Left forelimb (tissue), 1 donor: ENCODE measurements around the gene TBC1D2.
A peak's percentile ranks its signal among the peaks of the same experiment; 100 is the strongest.
"Not testable (repeated sequence)": the region's sequence is repeated elsewhere in the genome, so short reads cannot be mapped to it uniquely, and the experiment has no call there.

Experiments used
- DNase-seq: peaks from one replicate; pipeline ENCODE4 v3.0.0-alpha.2; 2018; ENCODE audit warnings: low spot score

Gene TBC1D2

GRCh38 chr9:98270284-98270683 lies 14.8 kb upstream of the TBC1D2 start:
- not testable (repeated sequence) for DNase-seq

- DNase-seq, result not testable (repeated sequence)
These were observed 14.2 kb upstream of the TBC1D2 start for GRCh38 chr9:98269652-98270051.

- DNase-seq, result not testable (repeated sequence)
These were observed 12.1 kb upstream of the TBC1D2 start for GRCh38 chr9:98267556-98267955.

- no peak for DNase-seq
These were observed 9.1 kb upstream of the TBC1D2 start for GRCh38 chr9:98264516-98264915.

- peak; percentile 77 for DNase-seq
These were observed 8.3 kb upstream of the TBC1D2 start for GRCh38 chr9:98263482-98264357.

GRCh38 chr9:98263080-98263479 lies 7.6 kb upstream of the TBC1D2 start:
- no peak for DNase-seq

DNA sequence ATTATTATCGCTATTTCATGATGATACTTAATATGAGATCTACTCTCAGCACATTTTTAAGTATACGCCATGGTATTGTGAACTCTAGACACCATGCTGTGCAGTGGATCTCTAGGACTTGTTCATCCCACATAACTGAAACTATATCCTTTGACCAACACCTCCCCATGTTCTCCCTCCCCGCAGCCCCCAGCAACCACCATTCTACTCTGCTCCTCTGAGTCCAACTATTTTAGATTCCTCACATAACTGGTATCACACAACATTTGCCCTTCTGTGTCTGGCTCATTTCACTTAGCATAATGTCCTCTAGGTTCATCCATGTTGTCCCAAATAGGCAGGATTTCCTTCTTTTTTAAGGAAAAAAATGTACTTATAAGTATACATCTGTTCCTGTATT lies 6.6 kb upstream of the TBC1D2 start:
- DNase-seq, result no peak

- DNase-seq, result no peak
These were observed 5.2 kb upstream of the TBC1D2 start for GRCh38 chr9:98260635-98261034.

DNA sequence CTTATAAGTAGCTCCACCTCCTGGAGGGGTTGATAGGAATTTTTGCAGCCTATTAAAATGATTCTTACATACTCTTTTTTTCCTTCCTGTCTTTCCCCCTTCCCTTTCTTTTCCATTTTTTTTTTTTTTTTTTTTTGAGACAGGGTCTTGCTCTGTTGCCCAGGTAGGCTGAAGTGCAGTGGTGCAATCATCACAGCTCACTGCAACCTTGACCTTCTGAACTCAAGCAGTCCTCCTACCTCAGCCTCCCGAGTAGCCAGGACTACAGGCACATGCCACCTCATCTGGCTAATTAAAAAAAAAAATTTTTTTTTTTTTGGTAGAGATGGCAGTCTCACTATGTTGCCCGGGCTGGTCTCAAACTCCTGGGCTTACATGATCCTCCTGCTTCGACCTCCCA lies 4.3 kb upstream of the TBC1D2 start:
- DNase-seq, result no peak

DNA sequence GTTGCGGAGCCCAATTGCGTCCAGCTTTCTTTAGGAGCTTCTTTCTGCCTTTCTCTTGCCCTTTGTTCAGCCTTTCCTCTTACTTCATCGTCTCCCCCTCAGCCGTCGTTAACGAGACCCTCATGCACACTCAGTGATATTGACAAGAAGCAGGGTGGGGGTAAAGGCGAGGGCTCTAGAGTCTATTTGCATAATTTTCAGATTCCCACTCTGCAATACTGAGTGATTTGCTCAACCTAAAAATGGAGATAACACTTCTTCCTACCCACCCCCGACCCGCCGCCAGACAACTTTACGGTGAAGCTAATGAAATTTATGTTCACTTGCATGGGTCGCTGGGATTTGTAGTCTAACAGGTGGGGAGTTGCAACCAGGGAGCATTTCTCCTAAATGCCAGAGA lies 1.3 kb upstream of the TBC1D2 start:
- no peak for DNase-seq

DNA sequence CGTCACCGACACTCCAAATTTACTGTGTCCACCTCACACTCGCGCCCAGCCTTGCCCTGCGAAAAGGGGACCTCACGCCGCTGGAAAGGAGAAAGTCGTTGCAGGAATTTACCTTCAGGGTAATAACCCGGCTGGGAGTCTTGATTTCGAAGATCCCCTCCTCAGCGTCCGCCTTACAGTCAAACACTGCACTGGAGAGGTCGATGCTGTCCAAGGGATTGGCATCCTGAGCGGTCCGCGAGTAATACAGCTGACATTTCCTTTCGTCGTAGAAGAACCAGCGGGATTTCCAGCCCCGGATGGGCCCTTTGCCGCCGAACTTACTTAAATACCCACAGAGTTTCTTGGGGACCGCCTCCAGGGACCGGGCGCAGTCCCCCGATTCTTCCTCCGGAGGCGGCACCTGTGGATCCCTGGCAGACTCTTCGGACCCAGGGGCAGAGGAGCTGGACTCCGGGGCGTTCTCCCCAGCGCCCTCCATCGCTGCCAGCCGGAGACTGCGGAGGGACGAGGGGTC lies 330 bp downstream of the TBC1D2 start:
- DNase-seq, result no peak

DNA sequence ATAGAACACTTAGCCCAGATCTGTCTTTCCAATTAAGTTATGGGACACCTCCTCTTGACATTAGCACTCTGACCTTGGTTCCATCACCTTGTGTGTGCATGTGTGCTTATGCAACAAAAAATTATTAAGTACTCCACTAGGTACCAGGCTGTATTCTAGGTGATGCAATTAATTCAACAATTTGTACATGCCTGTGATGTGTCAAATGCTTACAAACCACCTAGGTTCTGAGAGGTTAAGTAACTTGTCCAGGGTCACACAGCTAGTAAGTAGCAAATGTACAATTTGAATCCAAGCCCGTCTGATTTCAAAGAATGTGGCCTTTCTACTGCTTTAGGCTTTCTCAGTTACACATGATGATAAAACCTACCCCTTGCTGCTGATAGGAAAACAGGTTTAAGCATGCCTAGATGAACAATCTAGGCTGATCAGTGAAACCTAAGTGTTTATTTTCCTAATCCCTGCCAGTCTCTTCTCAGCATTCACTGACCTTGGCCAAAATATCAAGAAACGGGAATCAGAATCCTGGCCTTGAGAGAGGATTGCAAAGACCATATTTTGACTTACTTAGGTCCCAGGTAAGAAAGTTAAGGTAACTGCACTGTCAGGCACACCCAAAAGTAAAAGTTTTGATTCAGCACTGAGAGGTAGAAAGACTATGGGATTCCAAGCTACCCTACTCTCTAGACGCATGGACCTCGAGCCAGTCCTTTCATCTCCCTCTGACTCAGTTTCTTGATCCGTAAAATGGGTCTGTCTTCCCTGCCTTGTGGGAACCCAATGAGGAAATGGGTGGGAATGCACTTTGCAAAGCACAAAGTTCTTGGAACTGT lies 1.0 kb downstream of the TBC1D2 start:
- DNase-seq, result no peak

DNA sequence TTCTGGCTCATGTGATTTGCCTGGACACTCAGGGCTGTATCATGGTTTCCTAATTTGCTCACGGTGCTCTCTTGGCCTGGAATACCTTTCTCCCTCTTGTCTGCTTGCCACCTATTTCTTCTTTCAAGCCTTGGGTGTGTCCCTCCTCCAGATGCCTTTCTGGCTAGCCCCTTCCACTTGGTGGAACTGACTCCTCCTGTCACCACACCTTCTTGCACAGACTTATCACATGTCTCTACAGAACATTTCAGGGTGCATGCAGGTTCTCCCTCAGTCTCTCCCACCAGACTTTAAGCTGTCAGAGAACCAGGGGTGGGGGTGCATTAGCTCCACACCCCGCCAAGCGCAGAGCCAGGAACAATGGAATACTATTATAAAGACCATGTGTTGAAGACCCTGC lies 1.9 kb downstream of the TBC1D2 start:
- DNase-seq, result no peak

- no peak for DNase-seq
These were observed 3.9 kb downstream of the TBC1D2 start for GRCh38 chr9:98251551-98251950.

GRCh38 chr9:98249771-98250170 lies 5.7 kb downstream of the TBC1D2 start:
- no peak for DNase-seq

DNA sequence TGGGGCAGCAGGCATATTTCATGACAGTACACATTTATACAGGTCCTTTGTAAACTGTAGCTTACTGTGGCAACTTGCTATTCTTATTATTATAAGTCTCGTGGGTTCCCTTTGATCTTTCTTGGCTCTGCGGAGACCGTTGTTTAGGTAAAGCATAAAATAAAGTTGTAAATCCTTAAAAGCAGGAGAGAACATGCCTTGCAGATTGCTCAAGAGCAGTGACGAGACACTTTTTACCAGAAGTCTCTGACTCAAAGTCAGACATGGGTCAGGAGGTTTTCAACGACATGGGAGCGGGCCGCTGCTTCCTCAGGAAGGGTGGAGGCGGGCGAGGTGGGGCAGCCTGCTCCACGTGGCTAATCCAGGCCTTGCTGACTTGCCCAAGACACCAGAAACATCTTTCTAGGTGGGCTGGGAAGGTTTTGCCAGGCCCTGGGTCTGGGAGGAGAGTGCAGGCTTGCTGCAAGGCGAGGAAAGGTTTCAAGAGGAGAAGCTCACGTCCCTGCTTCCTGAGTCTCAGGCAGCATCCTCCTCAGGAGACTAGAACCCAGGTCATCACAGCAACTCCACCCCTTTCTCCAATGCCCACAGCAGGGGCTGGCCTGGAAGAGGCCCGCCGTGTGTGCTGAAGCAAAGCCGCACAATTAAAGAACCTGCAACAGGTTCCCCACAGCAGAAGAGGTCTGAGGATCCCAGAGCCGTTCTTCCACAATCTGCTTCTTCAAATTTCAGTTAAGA lies 6.5 kb downstream of the TBC1D2 start:
- no peak for DNase-seq

DNA sequence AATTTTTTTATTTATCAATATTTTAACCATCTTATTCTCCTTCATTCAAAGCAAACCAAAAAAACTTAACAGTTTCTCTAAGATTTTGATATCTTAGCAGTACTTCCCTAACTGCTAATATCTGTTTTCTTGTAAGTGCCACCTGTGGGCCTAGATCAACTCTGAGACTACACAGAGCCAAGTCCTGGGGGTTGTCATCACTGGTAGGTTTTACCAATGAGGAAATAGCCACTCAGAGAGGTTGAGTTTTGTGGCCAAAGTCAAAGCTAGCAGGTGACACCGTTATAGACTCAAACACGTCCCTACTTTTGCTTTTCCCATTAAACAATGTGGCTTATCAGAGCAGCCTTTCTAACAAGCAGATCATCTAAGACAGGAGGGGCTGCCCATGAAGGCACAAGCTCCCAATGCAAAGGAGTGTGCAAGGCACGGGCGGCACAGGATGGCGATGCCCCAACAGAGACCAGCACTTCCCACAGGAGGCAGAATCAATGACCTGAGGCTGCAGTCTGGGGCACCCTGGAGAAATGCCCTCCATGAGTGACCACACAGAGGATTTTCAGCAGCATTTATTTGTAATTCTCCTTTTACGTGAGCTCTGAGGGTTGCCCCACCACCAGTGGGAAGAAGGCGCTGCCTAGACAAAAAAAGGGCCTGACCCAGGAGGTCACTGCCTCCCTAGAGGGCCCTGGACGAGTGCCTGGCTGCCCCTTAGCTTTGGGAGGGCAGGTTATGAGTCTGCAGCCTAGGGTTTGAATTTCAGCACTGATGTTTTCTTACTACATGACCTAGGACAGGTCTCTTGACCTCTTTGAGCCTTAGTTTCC lies 7.4 kb downstream of the TBC1D2 start:
- no peak for DNase-seq

GRCh38 chr9:98242426-98242825 lies 13.0 kb downstream of the TBC1D2 start:
- DNase-seq, result no peak

- DNase-seq, result no peak
These were observed 13.8 kb downstream of the TBC1D2 start for GRCh38 chr9:98241357-98242300.

DNA sequence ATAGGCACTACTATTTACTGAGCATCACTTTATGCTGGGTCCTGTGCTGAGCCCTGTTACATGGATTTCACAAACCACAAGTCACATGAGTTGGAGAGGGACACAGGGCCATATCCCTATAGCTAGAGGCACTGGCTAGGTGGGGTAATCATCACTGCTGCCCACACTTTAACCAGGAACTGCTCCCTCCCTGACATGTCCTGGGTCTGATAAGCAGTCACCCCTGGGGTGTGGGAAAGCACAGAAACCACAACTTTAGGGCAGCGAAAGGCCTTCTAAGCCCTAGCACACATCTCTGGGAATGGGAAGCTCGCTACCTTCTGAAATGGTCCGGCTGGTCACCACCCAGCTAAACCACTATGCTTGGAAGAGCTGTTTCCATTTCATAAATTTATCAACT lies 15.0 kb downstream of the TBC1D2 start:
- DNase-seq, result no peak
